Heart left ventricle (tissue), 16 donors: Measurements from ENCODE around the gene SPAG7. TPM values are rescaled to one million over a fixed set of nuclear protein-coding genes. Genes with fewer than 3 reads are reported as not detected.

Experiments used
- ATAC-seq, 4 donors: fragments of 200-7000 bp; cut with Tn5 transposase; one replicate each; pipeline ENCODE4 v1.9.1; 2020 to 2022; ENCODE audit warnings: moderate library complexity in 4 of 4, mild to moderate bottlenecking in 3 of 4, moderate number of reproducible peaks in 1 of 4
- DNase-seq, 5 donors: peaks; one replicate each; pipeline ENCODE4 v3.0.0-alpha.2; 2020
- H3K27ac ChIP-seq, 12 donors: fragments of 200-600 bp; sonication (generic) in 4 of 12; one replicate each; pipeline versions ENCODE4 v1.5.0 to v1.8.0; 2016 to 2022; ENCODE audit warnings: mild to moderate bottlenecking in 2 of 12
- H3K27me3 ChIP-seq, 9 donors: fragments of 200-600 bp; sonication (generic) in 2 of 9; one replicate each; pipeline versions ENCODE4 v1.5.1 to v1.8.0; 2016 to 2022; ENCODE audit warnings: mild to moderate bottlenecking in 3 of 9
- H3K36me3 ChIP-seq, 9 donors: fragments of 200-600 bp; sonication (generic) in 2 of 9; one replicate each; pipeline versions ENCODE4 v1.5.0 to v1.8.0; 2018 to 2022; ENCODE audit warnings: mild to moderate bottlenecking in 2 of 9
- H3K4me1 ChIP-seq, 12 donors: fragments of 200-600 bp; sonication (generic) in 4 of 12; one replicate each; pipeline versions ENCODE4 v1.5.0 to v1.8.0; 2016 to 2022; ENCODE audit warnings: mild to moderate bottlenecking in 3 of 12
- H3K4me3 ChIP-seq, 12 donors: fragments of 200-600 bp; sonication (generic) in 4 of 12; one replicate each; pipeline versions ENCODE4 v1.5.0 to v1.8.0; 2017 to 2022; ENCODE audit warnings: mild to moderate bottlenecking in 9 of 12, moderate library complexity in 4 of 12
- H3K9me3 ChIP-seq, 12 donors: fragments of 200-600 bp; sonication (generic) in 4 of 12; one replicate each; pipeline versions ENCODE4 v1.5.0 to v1.8.0; 2016 to 2022; ENCODE audit warnings: mild to moderate bottlenecking in 1 of 12
- POLR2A ChIP-seq, 2 donors: fragments of 450-650 bp; IDR thresholded peaks; one replicate each; pipeline ENCODE4 v1.6.1; 2017; ENCODE audit warnings: antibody characterized with exemption in 2 of 2, mild to moderate bottlenecking in 2 of 2, moderate library complexity in 2 of 2
- WGBS, 4 donors: extraction: QIAGEN DNeasy Blood & Tissue Kit in 2 of 4; methylation state at CpG; one replicate each; pipeline versions ENCODE4 v1.1.5 to v1.1.7; 2013 to 2018; 5-methylcytosine and 5-hydroxymethylcytosine counted together
- intact Hi-C, 10 donors: fragments of 100-400 bp; cut with DNase I; formaldehyde crosslinking; loops; one replicate each; pipeline versions ENCODE4 v1.11.1 to v1.14.2; 2022
- polyA plus RNA-seq, 2 donors: library from polyadenylated mRNA; stranded (reverse); fragments of 200-250 nt; gene quantifications; one replicate each; pipeline ENCODE4 v1.2.3, GENCODE V29; 2013
- total RNA-seq, 9 donors: library from RNA; depleted of rRNA in 2 of 9; stranded (reverse); fragments of >200 nt in 2 of 9; fragmentation: NEBNext Ultra II Directional in 3 of 9; extraction: Animal tissue kit (Norgen Biotek cat#: 25700) in 3 of 9; gene quantifications; one replicate each; pipeline versions ENCODE4 v1.1.0 to v1.2.4, GENCODE V29; 2016 to 2023
- TF ChIP-seq, protein P1 (sequence below), 12 donors: fragments of 200-600 bp; sonication (generic) in 4 of 12; IDR thresholded peaks; one replicate each; pipeline versions ENCODE4 v1.5.0 to v1.8.0; 2018 to 2022; ENCODE audit warnings: antibody characterized with exemption in 12 of 12, mild to moderate bottlenecking in 5 of 12
- donor health status: ischemic (EF 13 %, LVEDD 7.1; RV severe dilation, severe dysfunction).
- donor health status: healthy with polysubstance abuse.
- donor health status: DM: no; HTN: yes; CAD: no.
- donor health status: DM: no; HTN: no; CAD: no.
- donor health status: ischemic (EF 25% LVEDD 6.9; RV normal size, moderate dysfunction).
- donor health status: ischemic (EF 25% LVEDD 5.7; RV mildly dilated, moderate dysfunction).
- donor health status: healthy.
- donor health status: DM: yes; HTN: yes; CAD: no.
- donor health status: ischemic (EF 35%, LVEDD 5.7; RV mildly dilated, moderate dysfunction).
- donor health status: nonischemic (EF 11% LVEDD 7.7; RV severe dilation, severe dysfunction).
- donor health status: DM: yes; HTN: yes; CAD: no.
- donor health status: PGD.
- donor health status: ischemic (EF 29% LVEDD 5.4; RV normal size, mild dysfunction).
- donor health status: nonischemic (EF 23%, LVEDD 6.1; RV moderate dilation, normal function).

Gene SPAG7
- total and polyA plus RNA-seq, 11 donors, result 88.7 to 192 (median 125) TPM

- H3K4me3 ChIP-seq, result peak overlapping the region; percentile 66 to 100 (median 94)
- 37 to 51% (median 40%) methylated on average over 10 to 12 of the region's 12 CpGs for WGBS, 4 donors
- peak in 1 of 5 donors; percentile 58 for DNase-seq
- peak overlapping the region; percentile 92 to 99 (median 95) for H3K27ac ChIP-seq
- peaks cover 0 to 41% (median 31%) of the 10 kb centered on the region in 12 donors for H3K4me1 ChIP-seq
- TF ChIP-seq, protein P1, sequence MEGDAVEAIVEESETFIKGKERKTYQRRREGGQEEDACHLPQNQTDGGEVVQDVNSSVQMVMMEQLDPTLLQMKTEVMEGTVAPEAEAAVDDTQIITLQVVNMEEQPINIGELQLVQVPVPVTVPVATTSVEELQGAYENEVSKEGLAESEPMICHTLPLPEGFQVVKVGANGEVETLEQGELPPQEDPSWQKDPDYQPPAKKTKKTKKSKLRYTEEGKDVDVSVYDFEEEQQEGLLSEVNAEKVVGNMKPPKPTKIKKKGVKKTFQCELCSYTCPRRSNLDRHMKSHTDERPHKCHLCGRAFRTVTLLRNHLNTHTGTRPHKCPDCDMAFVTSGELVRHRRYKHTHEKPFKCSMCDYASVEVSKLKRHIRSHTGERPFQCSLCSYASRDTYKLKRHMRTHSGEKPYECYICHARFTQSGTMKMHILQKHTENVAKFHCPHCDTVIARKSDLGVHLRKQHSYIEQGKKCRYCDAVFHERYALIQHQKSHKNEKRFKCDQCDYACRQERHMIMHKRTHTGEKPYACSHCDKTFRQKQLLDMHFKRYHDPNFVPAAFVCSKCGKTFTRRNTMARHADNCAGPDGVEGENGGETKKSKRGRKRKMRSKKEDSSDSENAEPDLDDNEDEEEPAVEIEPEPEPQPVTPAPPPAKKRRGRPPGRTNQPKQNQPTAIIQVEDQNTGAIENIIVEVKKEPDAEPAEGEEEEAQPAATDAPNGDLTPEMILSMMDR (IDR thresholded peaks at IDR 0.05), result no peak
- peak in 1 of 2 donors; percentile 25 for TF ChIP-seq POLR2A (IDR thresholded peaks at IDR 0.05)
- H3K27me3 ChIP-seq, result no peaks in the 10 kb centered on the region
- peaks cover 0 to 39% (median 37%) of the 10 kb centered on the region in 9 donors for H3K36me3 ChIP-seq
- intact Hi-C loops, result loop anchor here in 2 of 10 donors (5.0 kb wide), 2 partner anchors 57 to 62 kb away; partner anchors contain the start of genes RNF167 (in 1 of the 2) and SLC25A11 (in 1 of the 2)
- no peaks in the 10 kb centered on the region for H3K9me3 ChIP-seq
- peak; percentile 1 to 54 (median 28) for ATAC-seq
Observed at GRCh38 chr17:4999430-5000093, 31.9 kb upstream of the SPAG7 start.

DNA sequence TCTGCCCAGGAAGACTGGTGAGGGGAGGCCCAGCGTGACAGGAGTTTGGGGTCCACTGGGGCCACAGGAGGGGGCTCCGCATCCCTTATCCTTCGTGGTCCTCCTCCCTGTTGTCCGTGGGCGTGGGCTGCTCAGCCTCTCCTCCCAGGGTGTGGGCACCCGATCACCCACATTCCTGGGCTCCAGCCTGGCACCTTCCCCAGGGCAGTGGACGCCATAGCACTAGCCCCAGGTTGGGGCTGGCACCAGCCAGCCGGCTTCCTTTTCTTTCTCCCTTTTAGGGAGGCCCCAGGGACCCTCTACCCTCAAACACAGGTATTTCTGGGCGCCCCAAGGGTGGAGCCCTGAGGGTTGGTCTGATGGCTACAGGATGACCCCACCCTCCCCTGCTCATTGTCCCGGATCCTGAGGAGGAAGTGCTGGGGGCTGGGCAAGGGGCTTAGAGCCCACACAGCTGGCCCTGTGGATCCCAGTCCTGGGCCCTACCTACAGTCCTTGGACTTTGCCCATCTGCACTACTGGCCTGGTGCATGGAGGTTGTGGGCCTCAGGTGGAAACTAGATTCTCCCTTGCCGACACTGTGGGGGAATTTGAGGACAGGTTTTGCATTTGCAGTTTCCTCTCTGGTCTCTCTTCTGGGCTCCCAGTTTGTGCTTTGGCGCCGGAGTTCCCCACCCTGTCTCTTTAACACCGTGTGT, 31.3 kb upstream of the SPAG7 start:
- no peaks in the 10 kb centered on the region for H3K9me3 ChIP-seq
- WGBS, 4 donors, result 8 to 13% (median 13%) methylated on average over 10 to 14 of the region's 14 CpGs
- peak in 1 of 4 donors; percentile 13 for ATAC-seq
- DNase-seq, result peak in 3 of 5 donors; percentile 29 to 58 (median 50)
- H3K36me3 ChIP-seq, result peaks cover 0 to 33% (median 30%) of the 10 kb centered on the region in 9 donors
- H3K27ac ChIP-seq, result peak overlapping the region; percentile 92 to 99 (median 95)
- no peaks in the 10 kb centered on the region for H3K27me3 ChIP-seq
- H3K4me1 ChIP-seq, result peaks cover 0 to 41% (median 31%) of the 10 kb centered on the region in 12 donors
- no peak for TF ChIP-seq POLR2A (IDR thresholded peaks at IDR 0.05)
- TF ChIP-seq, protein P1 (IDR thresholded peaks at IDR 0.05), result no peak
- peak overlapping the region; percentile 66 to 100 (median 94) for H3K4me3 ChIP-seq
- intact Hi-C loops, result loop anchor here in 2 of 10 donors (5.0 kb wide), 2 partner anchors 57 to 62 kb away; partner anchors contain the start of genes RNF167 (in 1 of the 2) and SLC25A11 (in 1 of the 2)

DNA sequence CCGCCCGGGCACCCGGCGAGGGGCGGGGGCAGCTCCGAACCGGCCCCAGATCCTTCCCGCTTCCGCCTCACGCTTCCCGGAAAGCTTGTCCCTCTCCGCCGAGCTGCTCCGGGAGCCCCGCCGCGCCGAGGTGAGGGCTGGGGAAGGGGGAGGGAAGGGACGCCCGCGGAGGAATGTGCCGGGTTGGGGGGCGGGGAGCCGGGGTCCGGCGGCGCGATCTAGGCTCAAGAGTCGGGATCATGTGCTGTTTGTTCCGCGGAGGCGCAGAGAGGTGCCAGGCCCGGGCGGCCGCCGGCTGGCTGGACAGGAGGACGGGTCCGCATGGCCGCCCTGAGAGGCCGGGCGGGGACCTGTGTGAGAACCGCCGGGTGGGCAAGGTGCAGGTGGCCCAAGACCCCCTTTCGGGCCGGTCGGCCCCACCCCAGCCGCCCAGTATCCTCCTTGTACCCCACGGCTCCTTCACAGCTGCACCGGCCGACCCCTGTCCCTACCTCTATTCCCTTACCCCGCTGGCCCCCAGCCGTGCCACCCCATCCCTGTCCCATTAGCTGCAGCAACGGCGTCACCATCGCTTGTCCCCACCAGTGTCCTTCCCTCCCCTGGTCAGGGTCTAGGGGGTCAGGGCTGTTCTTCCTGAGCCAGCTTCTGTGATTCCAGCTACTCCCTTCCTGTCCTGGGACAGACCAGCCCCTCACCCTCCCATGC, 30.6 kb upstream of the SPAG7 start:
- H3K9me3 ChIP-seq, result no peaks in the 10 kb centered on the region
- intact Hi-C loops, result loop anchor here in 2 of 10 donors (5.0 kb wide), 2 partner anchors 56 to 61 kb away; partner anchors contain the start of genes RNF167 (in 1 of the 2) and SLC25A11 (in 1 of the 2)
- H3K4me3 ChIP-seq, result peak overlapping the region; percentile 66 to 100 (median 94)
- peak overlapping the region; percentile 92 to 99 (median 95) for H3K27ac ChIP-seq
- WGBS, 4 donors, result 0 to 1% (median 0%) methylated on average over 22 to 55 of the region's 55 CpGs
- H3K36me3 ChIP-seq, result peaks cover 0 to 26% (median 23%) of the 10 kb centered on the region in 9 donors
- TF ChIP-seq, protein P1 (IDR thresholded peaks at IDR 0.05), result no peak
- TF ChIP-seq POLR2A (IDR thresholded peaks at IDR 0.05), result peak in 1 of 2 donors; percentile 23
- DNase-seq, result peak; percentile 57 to 82 (median 68)
- H3K4me1 ChIP-seq, result peaks cover 0 to 41% (median 31%) of the 10 kb centered on the region in 12 donors
- H3K27me3 ChIP-seq, result no peaks in the 10 kb centered on the region
- peak in 3 of 4 donors; percentile 1 to 3 (median 2) for ATAC-seq
